K562 (cell line): ENCODE results near the gene SLC24A4. TPM values are rescaled to one million over a fixed set of nuclear protein-coding genes. Genes with fewer than 3 reads are reported as not detected.

Source experiments
- ATAC-seq: fragments of 200-7000 bp; cut with Tn5 transposase; 3 replicates; pipeline ENCODE4 v1.9.1; 2020; ENCODE audit warnings: moderate library complexity
- BruUV-seq: library from RNA; stranded (reverse); fragments of 400-500 nt; replicated peaks from 2 replicates; lab custom pipeline; 2021; lab: Mats Ljungman, UMichigan
- CTCF ChIA-PET: fragments of 300-600 bp; formaldehyde crosslinking; extraction: SDS; loops from one replicate; lab custom pipeline; 2021; ENCODE audit warnings: low intra/inter-chr PET ratio; lab: Yijun Ruan, JAX
- POLR2A ChIA-PET: fragments of 300-600, 350-650 bp; sonication (Branson Sonifier 250); formaldehyde crosslinking; extraction: SDS; loops from one replicate; lab custom pipeline; 2021; ENCODE audit warnings: antibody characterized with exemption, inconsistent platforms; lab: Yijun Ruan, JAX
- DNase-seq, 4 experiments: peaks; one replicate each; pipeline versions ENCODE4 v3.0.0 to v3.0.0-alpha.2; 2011 to 2018; ENCODE audit warnings: low spot score in 3 of 4, mixed read lengths in 3 of 4; ENCODE audit errors: extremely low read depth in 1 of 4
- FAIRE-seq: peaks from 2 replicates; lab custom pipeline; 2011; peaks lifted over from hg19 to GRCh38; lab: Jason Lieb, UNC
- H2AFZ ChIP-seq: 2 replicates; pipeline ENCODE4 v1.6.0; 2011; ENCODE audit warnings: low read depth, low read length, control low read depth, inconsistent platforms
- H3K27ac ChIP-seq: fragments of 200-600 bp; 3 replicates; pipeline ENCODE4 v1.8.0; 2011; ENCODE audit warnings: low read depth, mild to moderate bottlenecking, control low read depth, inconsistent platforms, low read length, moderate library complexity, mixed read lengths; ENCODE audit errors: extremely low read depth
- H3K27me3 ChIP-seq, 2 experiments: fragments of 300-600 bp in 1 of 2; 2 replicates in 1 of 2; 3 replicates in 1 of 2; pipeline versions ENCODE4 v1.6.0 to v1.8.0; 2011; ENCODE audit warnings: inconsistent platforms in 2 of 2, low read length in 2 of 2, mild to moderate bottlenecking in 1 of 2, mixed read lengths in 1 of 2, moderate library complexity in 1 of 2; ENCODE audit not compliant: control insufficient read depth in 2 of 2, insufficient read depth in 2 of 2
- H3K36me3 ChIP-seq: fragments of 300-600 bp; 3 replicates; pipeline ENCODE4 v1.8.0; 2011; ENCODE audit warnings: mild to moderate bottlenecking, low read length, inconsistent platforms; ENCODE audit not compliant: control insufficient read depth, insufficient read depth
- H3K4me1 ChIP-seq, 2 experiments: fragments of 200-600 bp in 1 of 2; replicated peaks in 1 of 2; 2 replicates in 1 of 2; 3 replicates in 1 of 2; pipeline versions ENCODE4 v1.5.1 to v1.8.0; 2011; ENCODE audit warnings: inconsistent platforms in 2 of 2, low read length in 2 of 2, mild to moderate bottlenecking in 1 of 2, mixed read lengths in 1 of 2, moderate library complexity in 1 of 2; ENCODE audit not compliant: control insufficient read depth in 2 of 2, insufficient read depth in 2 of 2
- H3K4me2 ChIP-seq: 2 replicates; pipeline ENCODE4 v1.6.1; 2011; ENCODE audit warnings: low read length, control low read depth, inconsistent platforms, mixed read lengths; ENCODE audit not compliant: insufficient read depth
- H3K4me3 ChIP-seq: fragments of 200-600 bp; sonication (generic), shearing (Covaris generic); 2 replicates; pipeline ENCODE4 v1.5.1; 2016; ENCODE audit warnings: control low read depth, inconsistent platforms
- H3K79me2 ChIP-seq: fragments of 200-600 bp; 3 replicates; pipeline ENCODE4 v1.8.0; 2011; ENCODE audit warnings: low read length, inconsistent platforms; ENCODE audit not compliant: control insufficient read depth, insufficient read depth
- H3K9ac ChIP-seq, 2 experiments: 2 replicates each; pipeline versions ENCODE4 v1.6.0 to v1.6.1; 2011; ENCODE audit warnings: low read depth in 2 of 2, low read length in 2 of 2, control low read depth in 1 of 2, inconsistent platforms in 1 of 2, mild to moderate bottlenecking in 1 of 2, mixed read lengths in 1 of 2; ENCODE audit not compliant: insufficient read depth in 1 of 2
- H3K9me1 ChIP-seq: one replicate; pipeline ENCODE4 v1.6.0; 2011; ENCODE audit warnings: inconsistent platforms, mild to moderate bottlenecking, low read length, moderate library complexity; ENCODE audit not compliant: control insufficient read depth, insufficient read depth
- H3K9me3 ChIP-seq: replicated peaks from 2 replicates; pipeline ENCODE4 v1.5.1; 2011; ENCODE audit warnings: low read depth, low read length, inconsistent platforms; ENCODE audit not compliant: control insufficient read depth, insufficient read depth
- H4K20me1 ChIP-seq: replicated peaks from 2 replicates; pipeline ENCODE4 v1.6.1; 2011; ENCODE audit warnings: low read length, inconsistent platforms, mixed read lengths; ENCODE audit not compliant: control insufficient read depth, insufficient read depth
- CBX8 ChIP-seq: fragments of 200-600 bp; sonication (generic); IDR thresholded peaks from 2 replicates; pipeline ENCODE4 v1.6.1; 2012; ENCODE audit warnings: borderline replicate concordance, mixed run types, low read depth, mild to moderate bottlenecking, moderate library complexity, mixed read lengths, low read length, control low read depth, inconsistent platforms; ENCODE audit not compliant: poor library complexity, severe bottlenecking; ENCODE audit errors: extremely low read depth
- CCAR2 ChIP-seq: fragments of 200-400 bp; formaldehyde crosslinking; IDR thresholded peaks from 2 replicates; pipeline ENCODE4 v1.6.1; 2017; ENCODE audit warnings: mild to moderate bottlenecking, low read depth, low read length
- ESRRA ChIP-seq: fragments of 450-650 bp; IDR thresholded peaks from 2 replicates; pipeline ENCODE4 v1.6.1; 2014; ENCODE audit warnings: low read depth, mild to moderate bottlenecking, moderate library complexity, borderline replicate concordance
- ETV1 ChIP-seq: fragments of 450-650 bp; conservative IDR thresholded peaks from 2 replicates; pipeline ENCODE4 v1.6.1; 2016; ENCODE audit warnings: missing genetic modification characterization, control low read depth, low read depth, missing compliant biosample characterization
- FOS ChIP-seq: IDR thresholded peaks from 3 replicates; pipeline ENCODE4 v1.6.1; 2011; ENCODE audit not compliant: insufficient read length; ENCODE audit errors: extremely low read depth
- FOXP1 ChIP-seq: sonication (generic); formaldehyde crosslinking; IDR thresholded peaks from 2 replicates; pipeline ENCODE4 v1.8.0; 2022; ENCODE audit warnings: mild to moderate bottlenecking, missing genetic modification reagents
- MEIS2 ChIP-seq: fragments of 450-650 bp; IDR thresholded peaks from 2 replicates; pipeline ENCODE4 v1.6.1; 2014; ENCODE audit warnings: mild to moderate bottlenecking; ENCODE audit not compliant: partially characterized antibody
- RBBP5 ChIP-seq: fragments of 200-600 bp; sonication (generic); IDR thresholded peaks from 2 replicates; pipeline ENCODE4 v1.6.1; 2012; ENCODE audit warnings: borderline replicate concordance, mild to moderate bottlenecking, low read length, control low read depth, inconsistent platforms; ENCODE audit not compliant: insufficient read depth, poor library complexity, severe bottlenecking
- RNF2 ChIP-seq: sonication (generic); IDR thresholded peaks from 2 replicates; pipeline ENCODE4 v1.6.1; 2016
- ZBTB5 ChIP-seq: fragments of 450-650 bp; IDR thresholded peaks from 2 replicates; pipeline ENCODE4 v1.6.1; 2017; ENCODE audit warnings: antibody characterized with exemption
- ZMIZ1 ChIP-seq, 2 experiments: fragments of 150-350 bp in 1 of 2; IDR thresholded peaks; 2 replicates each; pipeline ENCODE4 v1.6.1; 2012 to 2016; ENCODE audit warnings: low read depth in 2 of 2, low read length in 2 of 2, mild to moderate bottlenecking in 1 of 2, moderate library complexity in 1 of 2
- ZNF253 ChIP-seq: fragments of 250-450 bp; sonication (Bioruptor Pico); conservative IDR thresholded peaks from 2 replicates; pipeline ENCODE4 v1.6.1; 2021; ENCODE audit warnings: mild to moderate bottlenecking
- WGBS: fragments of 100-300 bp; shearing (Covaris generic); methylation state at CpG from one replicate; pipeline ENCODE4 v1.1.6; 2016; ENCODE audit warnings: low coverage, mixed read lengths; ENCODE audit not compliant: insufficient coverage; ENCODE audit errors: missing lambda C conversion rate; 5-methylcytosine and 5-hydroxymethylcytosine counted together
- in situ Hi-C: fragments of 300-500 bp; cut with MboI; formaldehyde crosslinking; loops from 4 replicates; pipeline ENCODE4 v1.15.0; 2018; ENCODE audit warnings: inconsistent platforms, mixed read lengths
- intact Hi-C: fragments of 100-400 bp; cut with micrococcal nuclease; formaldehyde crosslinking; loops from 2 replicates; pipeline ENCODE4 v1.14.2; 2022
- polyA plus RNA-seq, 8 experiments: library from polyadenylated mRNA; depleted of rRNA in 4 of 8; stranded (reverse) in 5 of 8; unstranded in 3 of 8; fragments of >200 nt; fragmentation: Nextera tagmentation in 2 of 8; fragmentation: Illumina TruSeq in 1 of 8; extraction: Ambion mirVana in 2 of 8; extraction: Trizol in 1 of 8; gene quantifications; 2 replicates each; pipeline versions ENCODE4 v1.2.1 to v1.2.3, GENCODE V29; 2011 to 2014; ENCODE audit warnings: inconsistent platforms in 1 of 8, missing spikeins in 1 of 8
- total RNA-seq, 7 experiments: library from RNA; depleted of rRNA in 6 of 7; stranded (reverse); fragments of >200 nt in 6 of 7; fragmentation: Illumina TruSeq in 2 of 7; extraction: Trizol in 2 of 7; gene quantifications; 2 replicates each; pipeline versions ENCODE4 v1.2.1 to v1.2.3, GENCODE V29; 2011 to 2021; ENCODE audit warnings: low replicate concordance in 1 of 7
- TF ChIP-seq, protein P1 (sequence below): fragments of 250-450 bp; sonication (Bioruptor Pico); IDR thresholded peaks from 2 replicates; pipeline ENCODE4 v1.4.0; 2020

Gene SLC24A4
- total and polyA plus RNA-seq, 9 of the 15 experiments (the other 6 are each of a cell fraction or from before 2014, with no cell fraction given): not detected

DNA sequence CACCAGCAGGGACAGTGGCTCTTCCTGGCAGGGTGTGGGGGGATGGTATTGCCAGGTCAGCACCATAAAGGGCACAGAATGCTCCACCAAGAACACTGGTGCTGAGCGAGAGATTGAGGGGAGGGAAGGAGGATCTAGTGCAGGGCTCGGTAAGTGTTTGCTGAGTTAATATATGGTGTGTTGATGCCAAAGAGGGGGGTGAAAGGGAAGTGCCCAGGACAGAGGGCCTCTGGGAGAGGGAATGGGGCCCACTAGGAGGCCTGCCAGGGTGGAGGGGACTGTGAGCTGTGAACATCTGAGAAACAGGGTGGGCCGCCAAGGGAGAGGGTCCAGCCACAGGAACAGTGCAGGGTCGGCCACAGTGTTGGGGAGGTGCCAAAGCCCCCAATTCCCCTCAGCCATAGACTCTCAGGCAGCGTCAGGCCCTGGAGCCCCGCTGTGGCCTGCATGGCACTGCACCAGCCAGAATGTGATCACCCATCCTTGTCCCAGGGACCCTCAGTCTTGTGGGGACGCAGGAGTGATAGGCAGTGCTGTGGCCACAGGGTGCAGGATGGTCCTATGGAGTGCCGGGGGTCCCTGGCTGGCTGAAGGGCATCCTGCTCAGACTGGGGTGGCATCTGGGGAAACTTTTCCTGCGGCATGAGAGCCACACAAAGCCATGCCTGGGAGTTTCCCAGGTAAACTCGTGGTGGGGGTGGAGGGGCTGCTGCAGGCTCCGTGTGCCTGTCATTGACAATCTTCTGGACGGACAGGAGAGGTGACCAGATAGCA, 202.5 kb downstream of the SLC24A4 start (continued):
- TF ChIP-seq ZBTB5 (no peak), RBBP5 (no peak)
- TF ChIP-seq, all 486 proteins: peak for 0

GRCh38 chr14:92527721-92528120, 204.8 kb downstream of the SLC24A4 start:
- no peak for FAIRE-seq
- Histone ChIP-seq H3K9ac (no peak overlapping the region), H4K20me1 (no peaks in the 10 kb centered on the region), H3K27ac (no peak overlapping the region), H3K36me3 (no peaks in the 10 kb centered on the region), H3K4me3 (no peak overlapping the region), H3K27me3 (peaks cover 0 to 28% of the 10 kb centered on the region in 2 experiments; a peak in 2 of 5 replicates), H3K4me2 (no peak overlapping the region), H2AFZ (no peak overlapping the region), H3K79me2 (no peaks in the 10 kb centered on the region), H3K9me3 (no peaks in the 10 kb centered on the region), H3K4me1 (no peaks in the 10 kb centered on the region), H3K9me1 (no peaks in the 10 kb centered on the region)
- ATAC-seq: no peak
- DNase-seq: no peak
- POLR2A ChIA-PET: no interaction called here
- 7% methylated on average over 9 of the region's 14 CpGs for WGBS
- intact Hi-C loops (no loop called here), in situ Hi-C loops (no loop called here)
- BruUV-seq: no TSS peak
- CTCF ChIA-PET: no interaction called here
- TF ChIP-seq FOXP1 (CRISPR knock-in tag) (no peak), FOS (no peak), ZMIZ1 (IDR thresholded peaks at IDR 0.05; ENCODE audit: low read depth in 2 of 2, low read length in 2 of 2) (no peak), MEIS2 (no peak), ETV1 (tag) (no peak), CBX8 (no peak), ESRRA (no peak), ZNF253 (no peak), RNF2 (no peak), CCAR2 (no peak)
- TF ChIP-seq, protein P1, sequence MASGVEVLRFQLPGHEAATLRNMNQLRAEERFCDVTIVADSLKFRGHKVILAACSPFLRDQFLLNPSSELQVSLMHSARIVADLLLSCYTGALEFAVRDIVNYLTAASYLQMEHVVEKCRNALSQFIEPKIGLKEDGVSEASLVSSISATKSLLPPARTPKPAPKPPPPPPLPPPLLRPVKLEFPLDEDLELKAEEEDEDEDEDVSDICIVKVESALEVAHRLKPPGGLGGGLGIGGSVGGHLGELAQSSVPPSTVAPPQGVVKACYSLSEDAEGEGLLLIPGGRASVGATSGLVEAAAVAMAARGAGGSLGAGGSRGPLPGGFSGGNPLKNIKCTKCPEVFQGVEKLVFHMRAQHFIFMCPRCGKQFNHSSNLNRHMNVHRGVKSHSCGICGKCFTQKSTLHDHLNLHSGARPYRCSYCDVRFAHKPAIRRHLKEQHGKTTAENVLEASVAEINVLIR (CRISPR knock-in tag): no peak
